Epithelial cell of proximal tubule (primary cell): ENCODE data around the gene ZNF281. TPM values are rescaled to one million over a fixed set of nuclear protein-coding genes. Genes with fewer than 3 reads are reported as not detected.
A peak's percentile ranks its signal among the peaks of the same experiment; 100 is the strongest.

Experiments
- DNase-seq: peaks from one replicate; pipeline ENCODE4 v3.0.0-alpha.2; 2011; ENCODE audit warnings: low read depth
- H3K4me3 ChIP-seq: 2 replicates; pipeline ENCODE4 v1.5.1; 2011; ENCODE audit warnings: low read depth, mild to moderate bottlenecking, low read length
- total RNA-seq: library from RNA; depleted of rRNA; stranded (reverse); fragments of >200 nt; gene quantifications from 2 replicates; pipeline ENCODE4 v1.2.3, GENCODE V29; 2015
- TF ChIP-seq, protein P1 (sequence below): conservative IDR thresholded peaks from 2 replicates; pipeline ENCODE4 v1.5.1; 2012; ENCODE audit warnings: low read depth, mild to moderate bottlenecking, low read length

Gene ZNF281
- total RNA-seq, 1 donor from 2014 or later, result 17.4 TPM

DNA sequence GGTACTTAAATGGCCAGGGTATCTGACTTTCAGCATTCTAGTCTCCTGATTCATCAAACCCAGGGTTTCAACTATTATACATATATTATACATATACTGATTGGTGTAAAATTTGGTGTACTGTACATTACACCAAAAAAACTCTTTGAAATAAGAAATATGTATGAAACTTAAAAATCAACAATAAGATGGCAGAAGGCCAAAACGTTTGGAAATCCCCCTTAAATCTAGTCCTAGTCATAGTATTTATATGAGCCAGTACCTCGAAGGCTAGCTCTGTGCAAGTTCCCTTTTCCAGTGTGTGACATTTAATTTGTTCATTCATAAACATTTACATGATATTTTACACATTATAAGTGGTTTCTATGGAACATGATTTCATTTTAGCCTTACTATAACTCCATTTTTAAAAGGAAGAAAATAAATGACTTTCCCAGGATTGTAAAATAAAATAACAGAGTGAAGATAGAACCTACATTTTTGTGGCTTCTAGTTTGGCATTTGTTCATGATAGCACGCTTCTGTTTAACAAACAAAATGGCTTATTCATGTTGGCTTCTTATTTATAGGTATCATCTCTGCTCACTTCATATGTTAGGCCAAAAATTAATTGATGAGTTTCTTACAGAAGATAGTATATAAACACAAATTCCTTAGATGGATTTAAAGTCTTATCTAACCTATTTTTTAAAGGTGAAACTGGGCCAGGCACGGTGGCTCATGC is 18.8 kb upstream of the ZNF281 start:
- TF ChIP-seq, protein P1, sequence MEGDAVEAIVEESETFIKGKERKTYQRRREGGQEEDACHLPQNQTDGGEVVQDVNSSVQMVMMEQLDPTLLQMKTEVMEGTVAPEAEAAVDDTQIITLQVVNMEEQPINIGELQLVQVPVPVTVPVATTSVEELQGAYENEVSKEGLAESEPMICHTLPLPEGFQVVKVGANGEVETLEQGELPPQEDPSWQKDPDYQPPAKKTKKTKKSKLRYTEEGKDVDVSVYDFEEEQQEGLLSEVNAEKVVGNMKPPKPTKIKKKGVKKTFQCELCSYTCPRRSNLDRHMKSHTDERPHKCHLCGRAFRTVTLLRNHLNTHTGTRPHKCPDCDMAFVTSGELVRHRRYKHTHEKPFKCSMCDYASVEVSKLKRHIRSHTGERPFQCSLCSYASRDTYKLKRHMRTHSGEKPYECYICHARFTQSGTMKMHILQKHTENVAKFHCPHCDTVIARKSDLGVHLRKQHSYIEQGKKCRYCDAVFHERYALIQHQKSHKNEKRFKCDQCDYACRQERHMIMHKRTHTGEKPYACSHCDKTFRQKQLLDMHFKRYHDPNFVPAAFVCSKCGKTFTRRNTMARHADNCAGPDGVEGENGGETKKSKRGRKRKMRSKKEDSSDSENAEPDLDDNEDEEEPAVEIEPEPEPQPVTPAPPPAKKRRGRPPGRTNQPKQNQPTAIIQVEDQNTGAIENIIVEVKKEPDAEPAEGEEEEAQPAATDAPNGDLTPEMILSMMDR, result no peak

DNA sequence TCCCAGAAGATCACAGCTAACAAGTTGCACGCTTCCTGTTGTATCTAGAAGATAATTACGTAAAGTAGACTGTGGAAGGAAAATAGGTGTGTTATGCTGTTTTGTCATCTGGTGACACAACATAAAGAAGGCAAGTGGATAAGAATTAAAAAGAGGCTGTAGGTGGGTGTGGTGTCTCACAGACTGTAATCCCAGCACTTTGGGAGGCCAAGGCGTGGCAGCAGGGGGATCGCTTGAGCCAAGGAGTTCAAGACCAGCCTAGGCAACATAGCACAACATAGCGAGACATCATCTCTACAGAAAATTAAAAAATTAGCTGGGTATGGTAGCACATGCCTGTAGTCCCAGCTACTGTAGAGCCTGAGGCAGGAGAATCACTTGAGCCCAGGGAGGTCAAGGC is 17.9 kb upstream of the ZNF281 start:
- DNase-seq, result no peak
- H3K4me3 ChIP-seq, result no peak overlapping the region
- TF ChIP-seq, protein P1, result no peak

More for the DNA sequence above, 18.8 kb upstream of the ZNF281 start:
- no peak for DNase-seq
- no peak overlapping the region for H3K4me3 ChIP-seq

DNA sequence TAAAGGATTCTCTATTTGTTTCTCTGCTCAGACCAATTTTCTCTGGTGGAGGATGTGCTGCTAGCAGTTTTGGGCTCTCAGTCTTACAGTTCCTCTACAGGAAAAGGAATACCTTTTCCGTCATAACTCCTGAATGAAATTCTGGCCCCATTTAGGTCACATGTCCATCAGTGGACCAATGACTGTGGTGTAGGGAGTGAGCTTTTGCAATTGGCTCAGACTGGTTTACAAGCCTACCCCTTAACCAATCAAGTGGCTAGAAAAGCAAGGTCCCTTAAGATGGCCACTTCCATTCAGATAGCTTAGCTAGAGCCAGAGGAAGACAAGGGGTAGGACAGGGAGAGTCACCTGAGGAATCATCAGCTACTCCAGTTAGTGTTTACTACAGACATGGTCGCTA is 16.4 kb upstream of the ZNF281 start:
- no peak for DNase-seq
- TF ChIP-seq, protein P1, result no peak
- no peak overlapping the region for H3K4me3 ChIP-seq

DNA sequence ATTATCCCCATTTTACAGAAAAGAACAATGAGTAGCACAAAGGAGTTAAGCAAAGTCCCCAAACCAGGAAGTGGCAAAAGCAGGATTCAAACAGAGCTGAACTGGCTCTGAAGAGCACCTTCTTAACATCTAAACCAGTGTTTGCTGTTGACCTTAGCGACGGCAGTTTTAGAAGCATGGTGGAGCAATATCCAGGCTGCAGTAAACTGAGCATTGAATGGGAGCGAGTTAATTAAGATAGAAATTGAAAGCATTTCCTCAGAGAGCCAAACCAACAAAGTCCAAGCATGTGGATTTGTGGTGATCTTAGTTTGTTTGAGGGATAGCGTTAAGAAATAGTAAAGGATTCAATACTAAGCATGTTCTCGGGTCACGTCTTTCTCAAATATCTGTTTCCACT is 13.4 kb upstream of the ZNF281 start:
- DNase-seq, result no peak
- TF ChIP-seq, protein P1, result no peak

DNA sequence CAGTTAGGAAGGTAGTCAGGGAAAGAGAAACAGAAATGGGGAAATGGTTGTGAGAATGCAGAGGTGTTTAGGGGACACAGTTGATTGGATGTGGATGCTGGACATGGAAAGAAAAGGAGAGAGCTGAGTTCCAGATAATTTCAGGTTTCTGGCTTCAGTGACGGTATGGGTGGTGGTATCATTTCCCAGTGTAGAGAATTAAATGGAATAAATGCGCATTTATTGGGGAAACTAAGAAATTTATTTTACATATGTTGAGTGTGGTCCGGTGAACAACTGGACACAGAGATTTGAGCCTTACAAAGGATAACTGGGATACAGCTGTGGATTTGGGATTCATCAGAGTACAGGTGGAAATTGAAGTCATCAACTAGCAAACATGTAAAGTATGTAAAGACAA is 12.4 kb upstream of the ZNF281 start:
- H3K4me3 ChIP-seq, result no peak overlapping the region
- TF ChIP-seq, protein P1, result no peak
- no peak for DNase-seq

More for the DNA sequence above, 13.4 kb upstream of the ZNF281 start:
- H3K4me3 ChIP-seq, result no peak overlapping the region

DNA sequence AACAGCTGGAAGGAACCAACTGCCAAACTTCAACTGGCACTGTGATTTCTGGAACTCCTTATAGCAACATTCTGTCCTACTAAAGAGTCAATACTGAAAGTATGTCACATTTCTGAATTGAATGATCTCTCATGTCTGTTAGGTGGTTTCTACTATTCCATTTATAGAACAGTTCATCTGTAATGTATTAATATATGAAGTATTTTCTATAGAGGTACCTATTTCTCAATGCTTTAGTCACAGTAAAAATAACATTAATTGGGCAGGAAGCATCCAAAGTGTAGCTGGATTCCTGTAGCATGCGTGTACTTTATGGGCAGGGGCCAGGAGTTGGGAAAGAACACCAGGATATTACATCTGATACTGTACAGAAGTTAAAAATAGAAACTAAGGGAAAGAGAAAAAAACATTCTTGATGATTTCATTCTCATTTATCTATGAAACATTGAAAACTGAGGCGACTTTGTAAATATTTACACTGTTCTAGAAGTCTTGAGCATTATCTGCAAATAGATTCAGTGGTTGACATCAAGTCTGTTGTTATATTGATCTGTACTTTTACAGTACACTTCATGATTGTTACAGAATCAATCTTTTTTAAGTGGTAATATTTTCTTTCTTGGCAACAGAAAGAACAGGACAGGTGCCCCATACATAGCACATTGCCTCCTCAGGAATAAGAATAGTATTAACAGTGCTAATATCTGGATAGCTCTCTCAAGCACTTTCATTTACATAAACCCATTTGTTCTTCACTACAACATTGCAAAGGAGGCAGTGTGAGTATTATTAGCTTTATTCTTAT is 6.2 kb upstream of the ZNF281 start:
- DNase-seq, result peak; percentile 85
- TF ChIP-seq, protein P1, result no peak
- no peak overlapping the region for H3K4me3 ChIP-seq
